Prostate gland (tissue), 2 donors: ENCODE data around the gene GABRG3. TPM values are rescaled to one million over a fixed set of nuclear protein-coding genes. Genes with fewer than 3 reads are reported as not detected.

Source experiments
- DNase-seq: peaks from one replicate; pipeline ENCODE4 v3.0.0-alpha.2; 2019; ENCODE audit warnings: low spot score
- H3K27ac ChIP-seq, 2 donors: fragments of 200-600 bp; sonication (generic); 2 replicates each; pipeline ENCODE4 v1.5.1; 2017 to 2019
- H3K27me3 ChIP-seq: fragments of 200-600 bp; sonication (generic); replicated peaks from 2 replicates; pipeline ENCODE4 v1.5.1; 2019; ENCODE audit not compliant: insufficient read depth
- H3K36me3 ChIP-seq, 2 donors: fragments of 200-600 bp; sonication (generic); 1 replicate in 1 of 2; 2 replicates in 1 of 2; pipeline versions ENCODE4 v1.5.1 to v1.8.1; 2017 to 2019
- H3K4me1 ChIP-seq: fragments of 200-600 bp; sonication (generic); replicated peaks from 2 replicates; pipeline ENCODE4 v1.5.1; 2019
- H3K4me3 ChIP-seq, 2 donors: fragments of 200-600 bp; sonication (generic); 2 replicates each; pipeline ENCODE4 v1.5.1; 2017 to 2019
- H3K9me3 ChIP-seq: fragments of 200-600 bp; sonication (generic); 2 replicates; pipeline ENCODE4 v1.5.1; 2017
- POLR2A ChIP-seq: fragments of 450-650 bp; IDR thresholded peaks from one replicate; pipeline ENCODE4 v1.6.1; 2016; ENCODE audit warnings: antibody characterized with exemption, mild to moderate bottlenecking
- POLR2AphosphoS5 ChIP-seq: sonication (generic); formaldehyde crosslinking; IDR thresholded peaks from one replicate; pipeline ENCODE4 v1.6.1; 2017; ENCODE audit warnings: antibody characterized with exemption
- WGBS: methylation state at CpG from one replicate; pipeline ENCODE4 v1.1.5; 2018; 5-methylcytosine and 5-hydroxymethylcytosine counted together
- intact Hi-C: fragments of 100-400 bp; cut with DNase I; formaldehyde crosslinking; loops from one replicate; pipeline ENCODE4 v1.14.2; 2022
- total RNA-seq, 2 donors: library from RNA; depleted of rRNA; stranded (reverse); fragments of >200 nt; gene quantifications; one replicate each; pipeline ENCODE4 v1.1.0, GENCODE V29; 2016
- TF ChIP-seq, protein P1 (sequence below), 4 experiments: fragments of 200-600 bp in 2 of 4; fragments of 450-650 bp in 2 of 4; sonication (generic) in 2 of 4; IDR thresholded peaks; 1 replicate in 3 of 4; 2 replicates in 1 of 4; pipeline ENCODE4 v1.5.1; 2016 to 2019; ENCODE audit warnings: antibody characterized with exemption in 4 of 4, mild to moderate bottlenecking in 2 of 4, moderate library complexity in 2 of 4

Gene GABRG3
- total RNA-seq, 2 donors from 2014 or later = 15.6 to 35.4 TPM

DNA sequence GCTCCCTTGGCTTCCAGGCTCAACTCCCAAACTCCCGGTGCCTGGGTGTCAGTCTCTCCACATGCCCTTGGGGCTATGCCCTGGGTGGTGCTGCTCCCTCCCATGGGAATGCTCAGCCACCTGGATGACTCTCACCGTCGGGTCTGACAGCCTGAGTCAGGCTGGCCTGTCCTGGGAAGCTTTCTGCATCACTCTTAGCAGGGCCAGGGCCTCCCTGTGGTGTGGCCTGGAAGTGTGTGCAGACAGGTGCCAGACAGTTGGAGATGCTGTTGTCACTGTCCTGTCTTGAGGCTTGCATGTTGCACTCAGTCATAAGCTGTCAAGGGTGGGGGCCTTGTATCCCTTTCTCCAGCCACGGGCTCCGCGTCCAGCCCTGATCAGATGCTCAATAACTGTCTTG lies 71.7 kb downstream of the GABRG3 start:
- no peak overlapping the region for H3K27ac ChIP-seq
- H3K4me1 ChIP-seq = no peaks in the 10 kb centered on the region
- no peaks in the 10 kb centered on the region for H3K36me3 ChIP-seq
- no peaks in the 10 kb centered on the region for H3K27me3 ChIP-seq
- TF ChIP-seq POLR2AphosphoS5 (no peak), POLR2A (no peak)
- TF ChIP-seq, protein P1, sequence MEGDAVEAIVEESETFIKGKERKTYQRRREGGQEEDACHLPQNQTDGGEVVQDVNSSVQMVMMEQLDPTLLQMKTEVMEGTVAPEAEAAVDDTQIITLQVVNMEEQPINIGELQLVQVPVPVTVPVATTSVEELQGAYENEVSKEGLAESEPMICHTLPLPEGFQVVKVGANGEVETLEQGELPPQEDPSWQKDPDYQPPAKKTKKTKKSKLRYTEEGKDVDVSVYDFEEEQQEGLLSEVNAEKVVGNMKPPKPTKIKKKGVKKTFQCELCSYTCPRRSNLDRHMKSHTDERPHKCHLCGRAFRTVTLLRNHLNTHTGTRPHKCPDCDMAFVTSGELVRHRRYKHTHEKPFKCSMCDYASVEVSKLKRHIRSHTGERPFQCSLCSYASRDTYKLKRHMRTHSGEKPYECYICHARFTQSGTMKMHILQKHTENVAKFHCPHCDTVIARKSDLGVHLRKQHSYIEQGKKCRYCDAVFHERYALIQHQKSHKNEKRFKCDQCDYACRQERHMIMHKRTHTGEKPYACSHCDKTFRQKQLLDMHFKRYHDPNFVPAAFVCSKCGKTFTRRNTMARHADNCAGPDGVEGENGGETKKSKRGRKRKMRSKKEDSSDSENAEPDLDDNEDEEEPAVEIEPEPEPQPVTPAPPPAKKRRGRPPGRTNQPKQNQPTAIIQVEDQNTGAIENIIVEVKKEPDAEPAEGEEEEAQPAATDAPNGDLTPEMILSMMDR (IDR thresholded peaks at IDR 0.05) = no peak
- intact Hi-C loops = no loop called here
- H3K4me3 ChIP-seq = no peak overlapping the region
- WGBS = 81% methylated on average over 6 of the region's 6 CpGs
- DNase-seq = no peak
- H3K9me3 ChIP-seq = no peaks in the 10 kb centered on the region

DNA sequence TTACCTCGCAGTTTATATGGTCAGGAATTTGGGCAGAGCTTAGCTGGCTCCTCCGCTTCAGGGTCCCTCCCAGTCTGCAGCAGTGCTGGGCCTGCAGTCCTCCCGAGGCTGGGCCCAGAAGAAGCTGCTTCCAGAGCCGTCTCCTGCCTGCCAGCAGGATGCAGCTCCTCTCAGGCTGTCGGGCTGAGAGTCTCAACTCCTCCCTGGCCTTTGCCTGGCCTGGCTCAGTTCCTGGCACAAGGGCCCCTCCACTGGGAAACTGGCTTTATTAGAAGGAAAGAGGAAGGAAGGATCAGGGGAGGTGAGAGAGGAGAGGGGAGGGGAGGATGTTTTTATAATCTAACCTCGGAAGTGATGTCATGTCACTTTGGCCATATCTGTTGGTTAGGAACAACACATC lies 72.8 kb downstream of the GABRG3 start:
- H3K4me3 ChIP-seq = no peak overlapping the region
- no peaks in the 10 kb centered on the region for H3K4me1 ChIP-seq
- H3K27me3 ChIP-seq = no peaks in the 10 kb centered on the region
- TF ChIP-seq, protein P1 (IDR thresholded peaks at IDR 0.05) = no peak
- no peak for TF ChIP-seq POLR2AphosphoS5
- TF ChIP-seq POLR2A = no peak
- WGBS = 85% methylated on average over 6 of the region's 6 CpGs
- intact Hi-C loops = no loop called here
- H3K36me3 ChIP-seq = no peaks in the 10 kb centered on the region
- H3K27ac ChIP-seq = no peak overlapping the region
- DNase-seq = no peak
- H3K9me3 ChIP-seq = no peaks in the 10 kb centered on the region

DNA sequence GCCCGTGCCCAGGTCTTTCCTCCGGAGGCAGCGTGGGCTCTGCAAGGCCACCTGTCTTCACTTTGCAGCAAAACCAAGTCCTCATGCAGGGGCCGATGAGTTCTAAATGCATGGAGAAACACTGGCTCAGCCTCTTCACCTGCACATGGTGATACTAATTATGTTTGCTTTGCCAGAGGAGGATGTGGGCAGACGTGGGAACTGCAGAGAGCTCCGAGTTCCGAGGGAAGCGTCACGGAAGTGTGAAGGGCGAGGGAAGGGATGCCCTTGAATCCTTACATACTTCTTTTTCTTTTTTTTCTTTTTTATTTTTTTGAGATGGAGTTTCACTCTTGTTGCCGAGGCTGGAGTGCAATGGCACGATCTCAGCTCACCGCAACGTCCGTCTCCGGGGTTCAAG lies 74.8 kb downstream of the GABRG3 start:
- DNase-seq = no peak
- H3K36me3 ChIP-seq = no peaks in the 10 kb centered on the region
- intact Hi-C loops = no loop called here
- H3K27me3 ChIP-seq = no peaks in the 10 kb centered on the region
- no peaks in the 10 kb centered on the region for H3K4me1 ChIP-seq
- no peak overlapping the region for H3K27ac ChIP-seq
- TF ChIP-seq POLR2AphosphoS5 (no peak), POLR2A (no peak)
- TF ChIP-seq, protein P1 (IDR thresholded peaks at IDR 0.05) = no peak
- no peaks in the 10 kb centered on the region for H3K9me3 ChIP-seq
- WGBS = 92% methylated on average over 16 of the region's 16 CpGs
- H3K4me3 ChIP-seq = no peak overlapping the region

DNA sequence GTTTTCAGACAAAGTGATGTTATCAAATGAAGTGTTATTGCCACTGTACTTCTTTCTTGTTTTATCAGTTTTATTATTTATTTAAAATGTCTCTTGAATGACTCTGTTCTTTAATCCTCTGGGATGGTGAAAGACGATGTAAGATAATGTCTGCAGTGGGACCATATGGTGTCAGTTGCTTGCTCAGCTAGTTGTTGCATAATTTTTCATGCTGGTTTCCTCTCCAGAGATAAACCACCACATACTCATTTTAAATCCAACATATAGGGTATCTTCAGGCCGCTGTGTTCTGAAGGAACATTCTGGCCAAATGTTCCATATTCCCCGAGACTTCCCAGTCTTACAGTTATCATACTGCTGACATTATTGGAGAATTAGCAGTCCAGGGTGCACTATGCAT lies 75.9 kb downstream of the GABRG3 start:
- TF ChIP-seq POLR2AphosphoS5 = no peak
- TF ChIP-seq POLR2A = no peak
- TF ChIP-seq, protein P1 (IDR thresholded peaks at IDR 0.05) = no peak
- intact Hi-C loops = no loop called here
- H3K36me3 ChIP-seq = no peaks in the 10 kb centered on the region
- no peak overlapping the region for H3K27ac ChIP-seq
- H3K9me3 ChIP-seq = no peaks in the 10 kb centered on the region
- no peaks in the 10 kb centered on the region for H3K4me1 ChIP-seq
- no peak for DNase-seq
- H3K4me3 ChIP-seq = no peak overlapping the region
- 57% methylated on average over 3 of the region's 3 CpGs for WGBS
- H3K27me3 ChIP-seq = no peaks in the 10 kb centered on the region

DNA sequence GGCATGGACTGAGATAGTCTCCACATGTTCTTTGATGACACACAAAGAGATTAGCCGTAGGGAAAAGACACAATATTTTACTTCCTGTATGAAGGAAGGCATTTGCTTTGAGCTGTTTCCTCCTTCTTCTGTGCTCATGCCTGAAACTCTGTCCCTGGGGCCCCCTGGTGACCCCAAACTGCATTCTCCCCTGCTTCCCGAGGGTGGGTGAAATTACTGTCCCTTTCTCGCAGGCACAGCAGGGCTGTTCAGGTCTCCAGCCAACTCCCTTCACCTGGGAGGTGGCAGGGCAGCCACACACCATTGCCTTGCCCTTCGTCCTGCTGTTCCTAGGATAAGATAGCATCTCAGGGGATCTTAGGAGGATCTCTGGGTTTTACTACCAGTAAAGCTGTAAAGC lies 79.2 kb downstream of the GABRG3 start:
- Histone ChIP-seq H3K27me3 (no peaks in the 10 kb centered on the region), H3K36me3 (no peaks in the 10 kb centered on the region), H3K4me3 (no peak overlapping the region), H3K27ac (no peak overlapping the region), H3K9me3 (no peaks in the 10 kb centered on the region), H3K4me1 (no peaks in the 10 kb centered on the region)
- 34% methylated on average over 4 of the region's 4 CpGs for WGBS
- DNase-seq = no peak
- TF ChIP-seq POLR2AphosphoS5 (no peak), POLR2A (no peak)
- TF ChIP-seq, protein P1 (IDR thresholded peaks at IDR 0.05) = no peak
- intact Hi-C loops = no loop called here
